HG03469 (cell line): Measurements from ENCODE around the gene DGKD.
A peak's percentile ranks its signal among the peaks of the same experiment; 100 is the strongest.
"Not testable (repeated sequence)": the region's sequence is repeated elsewhere in the genome, so short reads cannot be mapped to it uniquely, and the experiment has no call there.

Source experiments
- ATAC-seq: cut with Tn5 transposase; IDR thresholded peaks from one replicate; pipeline ENCODE4 v1.9.1; 2021; ENCODE audit warnings: mild to moderate bottlenecking, moderate library complexity, moderate number of reproducible peaks; ENCODE audit not compliant: unreplicated experiment

The DGKD gene

DNA sequence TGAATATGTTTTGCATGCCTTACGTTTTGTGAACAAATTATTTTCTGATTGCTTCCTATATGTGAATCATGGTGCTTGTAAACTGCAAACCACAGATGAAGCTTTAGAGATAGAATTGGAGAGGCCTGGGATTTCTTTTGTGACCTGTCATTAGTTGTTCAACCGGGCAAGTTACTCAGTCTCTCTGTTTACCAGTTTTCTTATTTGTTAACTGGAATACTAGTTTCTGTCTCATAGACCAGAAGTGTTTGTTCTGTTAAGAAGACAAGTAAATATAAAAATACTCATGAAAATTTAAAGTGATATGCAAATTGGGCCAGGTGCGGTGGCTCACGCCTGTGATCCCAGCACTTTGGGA, 27.3 kb downstream of the DGKD start:
- ATAC-seq, result no peak

DNA sequence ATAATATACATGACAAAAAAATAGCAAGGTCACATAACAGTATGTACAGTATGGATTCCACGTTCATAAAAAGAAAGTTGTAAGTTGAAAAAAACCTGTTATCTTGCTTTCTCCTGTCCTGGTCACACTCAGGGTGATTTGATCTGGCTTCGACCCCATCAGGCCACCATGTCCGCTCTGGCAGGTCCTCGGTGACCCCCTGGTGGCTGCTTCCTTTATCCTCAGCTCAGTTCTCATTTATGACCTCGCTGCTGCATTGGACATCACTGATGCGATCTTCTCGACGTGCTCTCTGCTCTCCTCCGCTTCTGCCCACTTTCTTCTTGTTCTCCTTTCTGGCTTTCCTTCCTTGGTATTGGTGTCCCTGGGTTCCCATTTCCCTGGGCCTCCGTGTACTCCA, 29.7 kb downstream of the DGKD start:
- ATAC-seq, result no peak

DNA sequence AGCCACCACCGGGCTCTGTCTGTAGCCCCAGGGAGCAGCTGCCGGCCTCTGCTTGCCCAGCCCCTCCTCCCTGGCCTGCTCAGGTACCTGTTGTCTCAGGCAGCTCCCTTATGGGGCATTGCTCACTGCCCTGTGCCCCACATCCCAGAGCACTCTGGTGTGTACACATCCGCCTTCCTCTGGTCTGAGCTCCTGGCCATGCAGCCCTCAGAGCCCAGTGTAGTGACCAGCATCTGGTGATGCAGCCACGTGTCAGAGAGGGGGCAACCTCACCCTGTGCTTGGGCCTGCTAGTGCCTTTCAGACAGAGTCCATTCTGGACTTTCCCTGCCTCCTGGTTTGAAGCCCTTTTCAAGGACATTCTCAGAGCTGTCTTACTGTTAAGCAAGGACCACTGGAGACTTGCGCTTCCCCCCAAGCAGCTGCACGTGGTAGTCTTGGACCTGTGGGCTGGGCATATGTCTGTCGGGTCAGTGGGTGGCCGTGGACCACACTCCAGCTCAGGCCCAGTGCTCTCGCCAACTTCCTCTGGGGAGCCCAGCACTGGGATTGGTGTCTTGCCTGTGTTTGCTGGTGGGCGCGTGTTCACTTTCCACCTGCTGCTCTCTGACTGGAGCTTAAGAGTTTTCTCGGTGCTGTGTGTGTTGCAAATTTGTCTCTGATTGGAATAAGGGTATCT, 30.7 kb downstream of the DGKD start:
- no peak for ATAC-seq

DNA sequence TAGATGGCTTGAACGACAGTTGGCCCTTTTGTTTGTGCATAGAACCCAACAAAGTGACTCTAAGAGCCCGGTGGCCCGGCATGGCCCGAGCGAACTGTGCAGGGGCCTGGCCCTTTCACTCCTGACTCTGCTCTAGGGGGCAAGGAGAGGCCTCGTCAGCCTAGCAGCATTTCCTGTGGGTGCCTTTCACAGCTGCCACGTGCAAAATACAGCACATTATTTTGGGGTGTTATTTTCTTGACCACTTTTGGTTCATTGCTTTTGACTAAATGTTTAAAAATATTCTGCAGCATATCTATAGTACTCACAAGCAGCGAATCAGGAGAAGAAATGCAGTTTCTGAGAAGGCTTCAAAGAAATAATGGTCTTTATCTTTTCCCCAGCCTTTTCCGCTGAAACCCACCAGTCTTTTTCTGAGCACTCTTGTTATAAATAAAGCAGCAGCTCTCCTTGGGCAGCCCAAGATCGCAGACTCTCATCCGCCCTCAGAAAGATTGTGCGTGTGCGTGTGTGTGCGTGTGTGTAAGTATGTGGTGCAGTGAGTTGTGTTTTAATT, 31.3 kb downstream of the DGKD start:
- peak; percentile 37 for ATAC-seq

DNA sequence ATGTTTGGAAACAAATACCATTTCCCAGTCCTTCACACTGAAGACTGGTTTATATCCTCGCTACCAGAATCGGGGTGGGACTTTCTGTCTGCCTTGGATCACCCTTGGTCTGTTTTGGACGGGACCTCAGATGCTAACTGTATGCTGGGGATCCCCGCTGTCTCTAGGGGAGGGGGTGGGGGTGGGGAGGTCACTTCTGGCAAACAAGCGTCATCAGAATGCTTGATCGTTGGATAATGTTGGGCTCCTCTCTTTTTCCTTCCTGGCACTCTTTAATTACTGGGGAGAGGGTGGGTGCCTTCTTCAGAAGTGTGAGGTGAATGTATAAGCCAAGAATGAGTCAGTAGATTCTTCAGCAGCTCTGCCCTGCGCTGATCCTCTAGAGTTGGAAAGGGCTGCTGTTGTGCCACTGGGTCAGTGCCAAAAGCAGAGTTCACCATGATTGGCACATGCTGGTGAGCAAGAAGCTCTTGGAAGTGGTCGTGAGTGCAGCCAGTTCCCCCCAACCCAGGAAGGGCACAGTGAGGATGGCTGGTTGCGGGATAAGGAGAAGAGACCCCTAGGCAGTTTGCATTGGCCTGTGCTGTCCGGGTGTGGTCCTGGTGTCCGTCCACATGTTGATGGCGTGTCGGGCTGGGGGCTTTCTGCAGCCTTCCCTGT, 32.2 kb downstream of the DGKD start:
- no peak for ATAC-seq

DNA sequence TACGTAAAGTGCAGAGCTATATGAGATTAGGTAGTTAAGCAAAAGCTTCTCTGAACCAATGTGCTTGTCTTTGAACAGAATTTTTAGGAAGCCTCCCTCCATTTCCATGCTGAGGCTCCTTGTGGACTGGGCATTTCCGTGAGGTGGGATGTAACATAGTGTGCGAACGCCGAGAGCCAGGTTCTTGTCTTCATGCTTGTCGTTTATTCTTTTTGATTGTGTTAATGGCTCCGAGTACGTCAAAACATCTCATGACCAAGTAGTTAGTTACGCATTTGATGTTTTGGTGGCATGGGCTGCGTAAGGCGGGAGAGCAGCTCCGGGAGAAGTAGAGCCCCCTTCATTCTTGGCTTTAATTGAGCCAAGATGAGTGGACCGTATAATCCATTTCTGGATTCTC, 32.9 kb downstream of the DGKD start:
- ATAC-seq, result no peak

DNA sequence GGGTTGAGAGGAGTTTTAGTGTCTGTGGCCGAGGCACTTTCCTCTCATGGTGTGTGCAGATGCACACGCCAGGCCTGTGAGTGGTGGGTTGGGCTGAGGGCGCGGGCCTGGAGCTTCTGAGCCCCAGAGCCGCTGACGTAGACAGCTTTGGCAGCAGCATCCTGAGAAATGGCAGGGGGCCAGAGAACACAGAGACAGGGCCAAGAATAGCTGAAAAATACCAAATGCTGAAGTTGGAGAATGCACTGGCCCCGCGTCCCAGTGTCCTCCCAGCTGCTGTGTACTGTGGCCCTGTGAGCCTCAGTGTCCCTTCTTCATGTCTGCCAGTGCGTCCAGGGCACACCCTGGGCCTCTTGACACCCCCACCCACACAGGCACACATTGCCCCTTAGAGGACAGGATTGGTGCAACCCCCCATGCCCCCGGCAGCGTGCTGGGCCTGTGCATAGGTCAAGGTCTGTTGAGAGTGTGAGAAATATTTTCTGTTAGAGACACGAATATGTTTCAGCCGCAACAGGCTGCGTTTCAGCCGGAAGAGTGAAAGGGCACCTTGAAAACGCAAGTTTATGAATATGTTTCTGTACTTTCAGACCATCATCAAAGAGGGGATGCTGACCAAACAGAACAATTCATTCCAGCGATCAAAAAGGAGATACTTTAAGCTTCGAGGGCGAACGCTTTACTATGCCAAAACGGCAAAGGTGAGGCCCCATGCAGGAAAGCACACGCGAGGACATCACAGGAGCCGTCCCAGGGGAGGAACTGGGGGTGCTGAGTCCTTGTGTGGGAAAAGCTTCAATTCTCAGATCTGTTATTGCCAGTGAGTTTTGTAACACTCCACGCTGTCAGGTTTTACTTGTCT, 33.6 kb downstream of the DGKD start:
- no peak for ATAC-seq

DNA sequence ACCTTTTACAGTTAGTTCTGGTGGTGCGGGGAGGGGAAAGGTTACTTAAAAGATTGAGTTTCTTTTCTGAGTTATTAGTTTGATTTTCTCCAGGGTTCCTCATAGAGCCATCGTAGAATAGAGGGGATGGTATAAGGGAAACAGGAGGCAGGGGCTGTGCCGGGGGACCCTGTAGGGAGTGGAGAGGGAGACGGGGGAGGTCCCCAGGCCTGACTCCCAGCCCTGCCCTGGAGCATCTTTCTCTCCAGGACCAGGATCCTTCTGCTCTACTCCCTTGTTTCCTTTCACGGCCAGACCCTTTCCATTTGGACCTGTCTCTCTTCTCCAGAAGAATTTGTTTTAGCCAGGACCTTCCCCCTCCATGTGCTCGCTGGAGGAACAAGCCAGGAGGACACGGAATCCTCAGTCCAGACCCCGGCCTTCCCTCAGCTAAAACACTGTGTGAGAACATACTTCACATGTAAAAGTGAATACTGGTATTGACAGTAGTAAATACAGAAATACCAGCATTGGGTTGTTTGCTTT, 35.4 kb downstream of the DGKD start:
- no peak for ATAC-seq

DNA sequence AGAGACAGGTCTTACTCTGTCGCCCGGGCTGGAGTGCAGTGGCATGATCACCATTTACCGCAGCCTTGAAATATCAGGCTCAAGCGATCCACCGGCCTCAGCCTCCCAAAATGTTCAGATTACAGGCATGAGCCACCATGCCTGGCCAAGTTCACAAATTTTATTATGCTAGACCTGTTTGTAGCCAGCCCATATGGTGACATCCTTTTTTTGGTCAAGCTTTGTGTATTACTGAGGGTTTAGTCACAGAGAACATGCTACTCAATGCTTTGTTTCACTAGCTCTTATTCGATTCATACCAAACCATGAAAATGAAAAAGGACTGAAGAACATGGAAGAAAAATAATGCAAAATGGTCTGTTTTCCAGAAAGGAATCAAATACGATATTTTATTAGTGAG, 41.4 kb downstream of the DGKD start:
- no peak for ATAC-seq

DNA sequence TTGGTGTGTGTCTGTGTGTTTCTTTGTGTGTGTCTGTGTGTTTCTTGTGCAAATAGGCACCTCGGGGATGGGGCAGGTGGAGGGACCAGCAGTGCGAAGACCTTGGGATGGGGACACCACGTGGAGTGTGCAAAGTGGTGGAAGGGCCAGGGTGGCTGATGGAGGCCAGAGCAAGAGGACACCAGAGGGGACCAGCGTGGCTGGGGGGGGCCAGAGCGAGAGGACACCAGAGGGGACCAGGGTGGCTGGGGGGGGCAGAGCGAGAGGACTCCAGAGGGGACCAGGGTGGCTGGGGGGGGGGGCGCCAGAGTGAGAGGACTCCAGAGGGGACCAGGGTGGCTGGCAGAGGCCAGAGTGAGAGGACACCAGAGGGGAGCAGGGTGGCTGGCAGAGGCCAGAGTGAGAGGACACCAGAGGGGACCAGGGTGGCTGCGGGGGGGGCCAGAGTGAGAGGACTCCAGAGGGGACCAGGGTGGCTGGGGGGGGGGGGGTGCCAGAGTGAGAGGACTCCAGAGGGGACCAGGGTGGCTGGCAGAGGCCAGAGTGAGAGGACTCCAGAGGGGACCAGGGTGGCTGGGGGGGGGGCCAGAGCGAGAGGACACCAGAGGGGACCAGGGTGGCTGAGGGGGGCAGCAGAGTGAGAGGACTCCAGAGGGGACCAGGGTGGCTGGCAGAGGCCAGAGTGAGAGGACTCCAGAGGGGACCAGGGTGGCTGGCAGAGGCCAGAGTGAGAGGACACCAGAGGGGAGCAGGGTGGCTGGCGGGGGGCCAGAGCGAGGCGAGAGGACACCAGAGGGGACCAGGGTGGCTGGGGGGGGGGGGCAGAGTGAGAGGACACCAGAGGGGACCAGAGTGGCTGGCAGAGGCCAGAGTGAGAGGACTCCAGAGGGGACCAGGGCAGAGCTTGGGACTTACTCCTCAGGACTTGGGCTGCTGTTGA, 42.7 kb downstream of the DGKD start:
- not testable (repeated sequence) for ATAC-seq

DNA sequence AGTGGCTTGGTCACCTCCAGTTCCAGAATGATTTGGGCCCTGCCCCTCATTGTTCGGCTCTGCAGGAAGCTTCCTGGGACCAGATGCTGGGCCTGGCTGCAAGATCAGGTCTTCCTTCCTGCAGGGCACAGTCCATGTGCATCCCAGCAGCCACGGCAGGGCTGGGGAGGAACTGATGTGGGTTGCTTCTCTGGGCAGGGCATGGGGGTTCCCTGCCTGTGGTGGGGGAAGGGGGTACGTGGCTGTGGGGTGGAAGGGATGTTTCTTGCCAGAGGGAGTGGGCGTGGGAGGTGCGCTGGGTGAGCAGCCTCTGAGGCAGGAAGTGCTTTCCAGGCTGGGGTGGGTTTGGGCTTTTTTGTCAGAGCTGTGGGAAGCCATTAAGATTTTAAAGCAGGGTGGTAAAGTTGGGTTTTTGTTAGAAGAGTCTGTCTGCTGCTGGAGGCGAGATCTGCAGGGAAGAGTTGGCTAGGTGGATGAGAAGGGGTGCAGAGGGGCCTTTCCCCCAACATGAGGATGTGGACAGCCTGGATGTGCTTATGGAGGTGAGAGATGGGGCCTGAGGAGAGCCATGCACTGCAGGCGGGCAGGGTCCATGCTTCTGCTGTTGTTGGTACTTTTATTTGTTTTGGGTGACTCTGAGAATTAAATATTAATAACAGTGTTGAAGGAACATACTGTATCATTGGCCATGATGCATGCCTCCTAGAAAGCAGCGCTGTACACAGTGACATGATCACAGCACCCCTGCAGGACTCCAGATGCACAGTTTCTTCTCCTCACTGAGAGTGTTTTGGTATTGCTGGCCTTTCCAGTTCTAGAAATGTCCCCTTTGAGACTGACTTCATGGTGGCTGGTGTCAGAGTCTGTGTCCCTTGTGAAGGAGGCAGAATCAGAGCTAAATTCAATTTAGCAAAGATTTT, 45.3 kb downstream of the DGKD start:
- ATAC-seq, result no peak

DNA sequence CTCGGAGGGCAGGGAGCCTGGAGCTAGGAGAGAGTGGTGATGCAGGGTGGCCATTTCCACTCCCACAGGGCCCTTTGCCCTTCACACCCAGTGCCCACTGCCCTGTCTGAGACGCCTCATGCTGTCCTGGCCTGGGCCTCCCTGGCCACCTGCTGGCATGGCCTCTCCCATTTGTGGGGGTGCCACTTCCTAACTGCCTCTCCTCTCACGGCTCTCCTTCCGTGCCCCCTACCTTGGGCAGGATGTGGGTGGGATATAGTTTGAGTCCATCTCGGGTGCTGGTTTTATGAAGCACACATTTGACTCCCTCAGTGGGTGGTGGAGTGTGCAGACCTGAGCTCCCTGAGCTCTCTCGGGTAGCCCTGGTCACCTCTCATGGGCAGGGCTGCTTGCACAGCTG, 46.0 kb downstream of the DGKD start:
- no peak for ATAC-seq

DNA sequence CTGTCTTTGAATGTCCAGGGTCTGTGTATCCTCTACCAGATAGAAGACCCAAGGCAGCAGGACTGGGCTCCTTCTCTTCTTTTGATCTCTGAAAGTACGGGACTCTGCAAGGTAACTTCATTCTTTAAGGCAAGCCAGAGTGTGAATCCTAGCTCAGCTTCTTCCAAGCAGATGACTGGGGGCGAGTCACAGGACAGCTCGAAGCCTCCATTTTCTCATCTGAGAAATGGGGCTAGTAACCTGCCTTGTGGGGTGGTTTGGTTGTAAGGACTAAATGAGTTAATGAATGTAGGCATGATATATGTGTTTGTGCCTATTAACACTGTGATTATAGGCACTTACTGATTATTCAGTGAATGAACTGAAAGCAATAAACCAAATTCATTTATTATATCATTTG, 46.7 kb downstream of the DGKD start:
- ATAC-seq, result no peak

DNA sequence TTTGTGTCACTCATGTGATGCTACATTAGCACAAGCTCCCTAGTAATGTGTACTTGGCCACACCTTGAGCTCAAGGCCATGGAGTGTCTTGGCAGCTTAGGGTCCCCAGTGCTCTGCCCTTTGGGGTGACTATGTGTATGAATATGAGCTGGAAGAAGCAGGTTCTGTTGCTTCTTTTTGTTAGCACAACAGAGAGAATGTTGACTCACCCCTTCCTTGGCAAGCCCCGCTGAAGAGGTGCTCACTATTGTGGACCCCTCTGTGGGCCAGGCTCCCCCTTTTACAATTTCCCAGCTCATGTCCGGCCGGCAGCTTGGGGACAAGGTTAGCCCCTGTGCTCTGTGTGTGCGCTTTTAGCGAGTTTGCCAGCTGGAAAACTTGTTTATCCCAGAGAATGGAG, 48.1 kb downstream of the DGKD start:
- ATAC-seq, result no peak

DNA sequence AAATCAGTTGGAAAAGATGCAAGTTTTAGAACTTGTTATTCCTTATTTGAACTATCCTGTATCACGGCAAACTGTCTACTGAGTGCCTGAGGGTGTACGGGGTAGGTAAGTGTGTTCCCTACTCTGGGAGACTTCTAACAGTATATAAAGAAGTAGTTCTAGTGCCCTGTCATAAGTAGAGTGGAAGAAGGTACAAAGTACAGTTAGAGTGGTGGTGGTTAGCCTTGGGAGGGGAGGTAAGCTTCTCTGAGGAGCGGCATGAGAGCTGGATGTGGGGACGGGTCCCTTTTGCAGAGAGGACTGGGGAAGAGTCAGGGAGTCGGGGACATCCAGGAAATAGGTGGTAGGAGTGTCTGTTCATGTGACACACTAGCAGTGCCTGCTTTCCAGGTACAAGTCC, 48.5 kb downstream of the DGKD start:
- ATAC-seq, result no peak

DNA sequence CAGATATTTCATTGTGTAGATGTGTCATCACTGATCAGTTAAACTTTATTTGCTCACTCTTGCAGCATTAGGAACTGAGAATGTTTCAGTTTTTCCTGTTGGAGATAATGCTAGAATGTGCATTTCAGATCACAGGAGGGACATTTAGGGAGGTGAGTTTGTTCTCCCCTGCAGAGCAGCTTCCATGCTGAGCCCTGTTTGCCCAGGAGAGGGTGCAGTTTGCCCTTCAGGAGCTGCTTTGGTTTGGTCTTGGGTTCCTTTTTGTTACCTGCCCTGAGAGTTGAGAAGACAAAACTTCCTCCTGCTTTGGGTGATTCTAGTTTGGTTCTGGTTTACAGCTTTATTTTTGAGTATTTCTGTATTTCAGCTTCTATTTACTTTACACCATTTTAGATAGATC, 49.9 kb downstream of the DGKD start:
- ATAC-seq, result no peak

DNA sequence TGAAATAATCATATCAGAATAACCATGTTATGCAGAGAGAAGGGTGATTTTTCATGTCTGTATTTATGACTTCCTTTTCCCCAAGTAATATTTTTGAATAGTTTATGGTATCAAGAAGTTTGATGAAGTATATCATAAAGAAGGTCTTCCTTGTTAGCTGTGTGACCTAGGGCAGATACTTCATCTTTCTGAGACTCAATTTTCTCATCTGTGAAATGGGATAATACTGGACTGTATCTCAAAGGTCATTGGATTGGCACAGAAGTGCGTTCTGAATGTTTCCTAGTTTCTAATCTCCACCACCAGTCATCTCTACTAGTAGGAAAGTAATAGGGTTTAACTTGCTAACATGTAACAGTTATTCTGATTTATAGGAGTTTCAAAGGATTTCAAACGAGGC, 52.6 kb downstream of the DGKD start:
- no peak for ATAC-seq

DNA sequence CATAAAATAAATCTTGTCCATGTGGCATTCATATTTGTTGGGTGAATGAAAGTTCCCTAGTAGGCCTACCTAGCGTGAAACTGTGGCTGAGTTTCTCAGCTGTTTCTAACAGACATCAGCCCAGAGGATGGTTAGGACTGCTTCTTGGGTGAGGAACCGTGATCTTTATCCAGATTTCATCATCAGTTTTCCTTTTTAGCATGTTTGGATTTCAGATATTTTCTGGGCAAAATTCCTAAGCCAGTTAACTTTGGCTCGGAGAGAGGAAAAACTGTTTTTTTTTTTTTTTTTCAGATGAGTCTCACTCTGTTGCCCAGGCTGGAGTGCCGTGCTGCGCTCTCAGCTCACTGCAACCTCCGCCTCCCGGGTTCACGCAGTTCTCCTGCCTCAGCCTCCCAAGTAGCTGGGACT, 53.5 kb downstream of the DGKD start:
- ATAC-seq, result no peak
